GM18498 (cell line): ENCODE results near the gene VWA3B.
"Not testable (repeated sequence)": the region's sequence is repeated elsewhere in the genome, so short reads cannot be mapped to it uniquely, and the experiment has no call there.

ENCODE experiments used
- ATAC-seq: cut with Tn5 transposase; IDR thresholded peaks from one replicate; pipeline ENCODE4 v1.9.1; 2021; ENCODE audit warnings: mild to moderate bottlenecking, moderate library complexity; ENCODE audit not compliant: unreplicated experiment

The VWA3B gene

DNA sequence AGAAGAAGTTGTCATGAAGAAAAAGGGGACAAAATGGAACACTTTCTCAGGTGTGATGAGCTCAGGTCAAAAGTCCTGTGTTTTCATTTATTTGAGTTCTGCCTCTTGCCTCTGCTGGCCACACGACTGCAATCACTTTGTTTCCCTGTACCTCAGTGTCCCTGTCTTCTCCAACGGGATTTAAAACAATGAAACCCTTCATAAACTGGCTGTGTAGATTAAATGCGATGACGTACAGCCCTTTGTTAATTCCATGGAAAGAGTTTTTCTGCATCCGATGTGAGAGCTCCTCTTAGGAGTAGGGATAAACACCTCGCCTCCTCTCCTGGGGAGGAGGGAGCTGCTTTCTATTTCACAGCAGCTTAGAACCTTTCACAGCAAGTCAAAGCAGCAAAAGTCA is 207.7 kb downstream of the VWA3B start:
- no peak for ATAC-seq

DNA sequence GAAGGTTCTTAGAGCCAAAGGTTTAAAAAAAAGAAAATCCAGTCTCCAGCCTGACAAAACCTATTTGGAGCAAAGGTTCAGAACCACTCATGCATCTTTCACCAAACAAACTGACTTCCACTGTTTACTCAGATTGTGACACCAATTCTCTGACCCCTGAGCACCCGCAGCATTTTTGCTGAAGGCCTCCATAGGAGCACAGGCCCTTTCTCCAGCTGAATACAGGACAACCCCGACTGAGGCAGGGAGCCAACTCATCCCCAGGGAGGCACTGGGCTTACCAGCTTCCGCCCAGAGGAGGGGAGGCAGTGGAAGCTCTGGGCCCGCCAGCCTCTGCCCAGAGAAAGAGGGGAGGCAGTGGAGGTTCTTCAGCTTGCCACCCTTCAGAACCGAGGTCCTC is 208.3 kb downstream of the VWA3B start:
- ATAC-seq: no peak

DNA sequence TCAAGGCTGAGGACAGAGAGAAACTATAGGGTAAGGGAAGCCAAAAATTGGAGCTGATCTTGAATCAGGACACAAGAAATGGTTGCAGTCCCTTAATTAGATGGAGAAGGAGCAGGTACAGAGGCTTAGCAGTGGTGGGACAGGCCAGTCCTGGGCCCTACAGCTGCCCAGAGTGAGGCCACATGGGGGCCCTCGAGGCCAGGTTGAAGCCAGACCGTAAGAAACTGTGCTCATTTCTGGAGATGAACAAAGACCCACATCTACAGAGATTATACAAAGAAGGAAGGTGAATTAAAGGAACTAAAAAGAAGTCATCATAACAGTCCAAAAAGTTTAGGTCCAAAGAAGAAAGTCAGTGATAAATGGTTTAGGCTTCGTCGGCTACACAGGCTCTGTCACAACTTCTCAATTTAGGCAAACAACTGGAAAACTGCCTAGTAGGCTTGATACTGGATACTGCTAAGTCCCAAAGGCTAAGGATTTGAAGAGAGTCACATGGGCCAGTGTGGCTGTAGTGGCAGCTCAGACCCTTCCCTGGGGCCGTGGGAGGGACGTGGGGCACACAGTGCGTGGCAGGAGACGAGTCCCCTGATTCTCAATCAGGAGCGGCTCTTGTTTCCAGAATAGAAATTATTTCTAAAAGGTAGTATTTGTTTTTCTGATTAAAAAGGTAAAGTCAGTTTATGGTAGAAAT is 208.9 kb downstream of the VWA3B start:
- no peak for ATAC-seq

DNA sequence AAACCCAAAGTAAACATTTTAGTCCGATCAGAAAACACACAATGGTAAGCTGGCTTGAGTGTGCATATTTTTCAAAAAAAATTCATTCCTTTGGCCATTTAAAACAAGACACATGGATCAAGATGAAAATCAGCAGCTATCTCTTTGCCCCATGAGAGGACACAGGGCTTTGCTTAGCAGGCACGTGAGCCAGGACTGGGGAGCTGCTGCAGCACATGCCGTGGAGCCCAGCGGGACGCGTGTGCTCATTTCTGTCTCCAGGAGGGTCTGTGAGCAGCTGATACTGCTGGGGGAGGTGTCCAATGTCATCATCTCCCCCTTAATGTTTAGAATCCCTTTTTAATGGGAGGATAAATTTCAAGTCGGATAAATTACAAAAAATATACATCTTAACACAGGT is 209.5 kb downstream of the VWA3B start:
- ATAC-seq: no peak

DNA sequence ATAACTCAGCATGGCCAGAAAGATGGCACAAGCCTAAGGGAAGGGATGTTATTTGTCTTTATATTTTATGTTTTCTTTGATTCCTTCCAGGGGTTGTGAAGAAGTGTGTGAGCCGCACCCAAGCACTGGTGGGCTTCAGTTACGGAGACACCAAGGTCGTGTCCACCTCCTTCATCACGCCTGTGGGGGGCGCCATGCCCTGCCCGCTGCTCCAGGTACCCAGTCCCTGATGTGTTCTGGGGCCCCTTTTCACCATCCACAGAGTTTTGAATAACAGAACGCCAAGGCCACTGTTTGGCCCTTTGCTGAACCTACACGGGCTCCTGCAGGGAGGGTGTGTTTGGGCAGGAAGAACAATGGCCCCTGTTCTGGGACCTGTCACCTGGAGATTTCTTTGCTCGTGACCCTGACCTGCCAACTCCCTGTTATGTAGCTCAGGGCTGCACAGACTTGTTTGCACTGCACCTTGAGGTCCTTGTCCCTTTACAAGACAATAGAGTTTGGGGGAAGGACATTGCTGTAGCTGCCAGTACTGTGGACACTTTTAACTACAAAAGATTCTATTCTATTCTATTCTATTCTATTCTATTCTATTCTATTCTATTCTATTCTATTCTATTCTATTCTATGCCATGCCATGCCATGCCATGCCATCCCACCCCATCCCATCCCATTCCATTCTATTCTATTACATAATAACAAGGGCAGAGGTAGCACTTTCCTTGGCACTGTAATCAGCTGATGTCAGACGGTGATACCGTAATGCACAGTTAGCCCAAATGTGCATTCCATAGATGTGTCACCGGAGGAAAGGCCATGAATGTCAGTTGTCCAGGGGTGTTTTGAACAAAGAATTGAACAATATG is 211.1 kb downstream of the VWA3B start:
- ATAC-seq: no peak

DNA sequence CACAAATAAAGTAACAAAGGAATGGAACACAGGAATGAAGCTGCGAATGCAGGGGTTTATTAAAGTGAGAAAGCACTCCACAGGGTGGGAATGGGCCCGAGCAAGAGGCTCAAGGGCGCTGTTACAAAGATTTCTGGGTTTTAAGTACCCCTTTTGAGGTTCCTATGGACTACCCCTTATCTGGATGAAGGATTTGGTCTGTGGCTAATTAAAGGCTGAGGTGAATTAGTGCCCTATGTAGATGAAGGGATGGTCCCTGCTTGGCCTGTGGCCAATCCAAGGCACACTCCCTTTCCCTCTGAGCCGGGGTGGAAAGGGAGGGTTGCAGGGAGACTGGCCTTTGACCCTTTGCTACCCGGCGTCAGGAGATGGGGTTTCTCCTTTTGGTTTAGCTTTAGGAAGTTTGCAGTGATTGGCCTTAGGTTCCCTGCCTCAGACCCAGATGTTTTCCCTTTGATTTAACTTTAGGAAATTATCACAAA is 211.8 kb downstream of the VWA3B start:
- no peak for ATAC-seq

DNA sequence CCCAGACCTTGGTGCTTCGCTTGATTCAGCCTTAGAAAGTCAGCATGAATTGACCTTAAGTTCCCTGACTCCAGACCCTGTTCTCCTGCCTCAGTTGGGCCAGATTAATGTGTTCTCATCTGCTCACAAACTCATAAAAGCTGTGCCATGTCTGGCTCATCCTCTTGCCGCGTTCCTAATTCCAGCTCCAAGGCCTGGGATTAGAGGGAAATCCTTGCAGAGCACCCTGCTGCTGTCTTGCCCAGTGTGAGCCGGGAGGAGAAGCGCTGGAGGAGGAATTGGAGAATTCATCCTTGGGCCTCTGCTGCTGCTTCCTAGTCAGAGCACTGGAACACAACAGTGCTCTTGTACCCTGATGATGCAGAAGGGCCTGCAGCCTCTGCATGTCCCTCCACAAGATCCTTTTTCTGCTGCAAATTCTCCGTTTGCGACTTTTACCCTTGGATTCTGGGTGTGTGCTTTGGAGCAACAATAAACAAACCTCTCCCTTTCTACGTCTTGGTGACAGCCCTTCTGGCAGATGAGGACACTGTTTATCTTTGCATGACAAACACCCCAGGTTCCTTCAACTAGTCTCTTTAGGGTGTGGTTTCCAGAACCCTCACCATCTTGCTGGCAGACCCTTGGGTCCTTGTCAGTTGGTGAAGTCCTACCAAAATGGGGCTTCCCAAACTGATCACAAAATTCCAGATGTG is 212.4 kb downstream of the VWA3B start:
- no peak for ATAC-seq

DNA sequence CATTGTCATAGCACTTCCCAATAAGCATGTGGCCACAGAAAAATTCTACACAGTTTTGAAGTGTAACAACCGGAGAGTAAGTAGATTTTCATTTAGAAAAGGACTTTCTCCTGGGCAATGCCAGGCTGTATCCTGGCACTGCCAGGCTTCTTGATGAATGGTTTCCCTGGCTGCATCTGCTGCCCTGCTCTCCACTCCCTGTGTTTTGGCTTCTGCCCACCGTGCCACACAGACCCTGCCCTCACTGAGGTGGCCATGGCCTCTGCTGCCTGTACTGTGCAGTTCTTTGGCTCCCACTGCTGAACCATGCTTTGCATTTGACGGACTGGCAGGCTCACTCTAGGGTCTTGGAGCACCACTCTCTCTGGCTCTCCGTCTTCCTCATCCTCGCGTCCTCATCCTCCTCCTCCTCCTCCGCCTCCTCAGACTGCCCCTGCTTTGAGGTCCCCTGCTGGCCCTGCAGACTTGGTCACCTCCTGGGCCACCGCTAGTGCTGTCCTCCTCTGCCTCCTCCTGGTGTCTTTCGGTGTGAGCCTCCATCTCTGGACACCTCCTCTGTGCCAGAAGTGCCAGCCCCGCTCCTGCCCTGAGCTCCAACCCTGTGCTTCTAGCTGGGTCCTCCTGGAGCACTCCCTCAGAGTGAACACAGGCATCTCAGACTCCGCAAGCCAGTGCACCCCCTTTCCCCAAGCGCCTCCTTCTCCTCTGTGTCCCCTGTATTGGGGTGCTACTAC is 213.3 kb downstream of the VWA3B start:
- ATAC-seq: no peak

DNA sequence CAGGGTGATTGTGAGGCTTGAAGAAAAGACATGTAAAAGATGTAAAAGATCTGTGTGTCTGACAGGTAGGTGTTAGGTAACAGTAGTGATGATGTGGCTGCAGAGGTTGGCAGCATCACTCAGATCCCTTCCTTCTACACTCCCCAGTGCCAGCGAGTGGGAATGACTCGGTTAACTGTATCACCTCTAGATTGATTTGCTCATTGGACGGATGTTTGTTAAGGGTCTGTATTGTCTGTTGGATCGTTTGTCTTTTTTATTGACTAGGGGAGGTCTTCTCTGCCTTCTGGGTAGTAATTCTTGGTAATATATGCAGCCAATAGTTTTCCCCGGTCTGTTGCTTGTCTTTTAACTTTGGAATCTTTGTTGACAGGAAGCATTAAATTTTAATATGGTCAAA is 214.5 kb downstream of the VWA3B start:
- ATAC-seq: no peak

DNA sequence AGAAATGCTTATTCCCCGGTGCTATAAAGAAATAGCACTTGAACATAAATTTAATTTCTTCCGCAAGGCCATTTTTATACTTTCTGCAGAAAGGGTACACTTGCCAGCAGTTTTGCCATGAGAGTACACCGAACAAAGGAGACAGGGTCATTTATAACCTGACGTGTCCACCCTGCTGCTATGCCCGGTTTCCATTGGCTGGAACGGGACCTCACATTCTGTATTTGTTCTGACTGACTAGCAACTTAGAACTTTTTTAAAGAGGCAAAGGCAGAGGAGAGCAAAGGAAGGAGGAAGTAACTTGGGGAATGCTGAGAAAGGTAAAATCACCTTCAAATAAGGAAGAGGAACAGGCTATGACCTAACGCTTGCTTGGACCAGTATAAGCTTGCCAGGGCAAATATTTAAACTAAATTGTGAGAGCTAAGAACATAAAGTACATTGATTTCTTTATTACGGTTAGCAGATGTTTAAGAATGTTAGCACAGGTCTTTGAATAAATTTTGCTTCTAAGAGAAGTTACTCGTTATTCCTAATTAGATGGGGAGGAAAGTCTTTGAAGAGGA is 220.2 kb downstream of the VWA3B start:
- not testable (repeated sequence) for ATAC-seq

DNA sequence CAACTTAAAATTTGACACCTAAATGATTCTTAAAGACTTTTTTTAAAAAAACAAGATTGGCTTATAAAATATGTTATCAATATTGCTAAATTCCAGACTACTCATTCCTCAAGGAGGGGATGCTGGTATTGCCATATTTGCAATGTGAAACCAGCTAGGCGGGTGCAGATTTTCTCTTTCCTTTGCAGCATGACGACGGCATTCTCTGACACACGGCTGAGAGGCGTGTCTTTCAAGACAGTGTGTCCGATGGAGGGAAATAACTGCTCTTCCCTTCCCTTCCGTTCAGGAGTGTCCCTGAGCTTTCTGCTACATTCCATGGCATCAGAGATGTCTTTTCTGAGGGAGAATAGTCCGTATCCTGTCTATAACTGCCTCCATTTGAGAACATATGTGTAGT is 221.1 kb downstream of the VWA3B start:
- ATAC-seq: no peak

DNA sequence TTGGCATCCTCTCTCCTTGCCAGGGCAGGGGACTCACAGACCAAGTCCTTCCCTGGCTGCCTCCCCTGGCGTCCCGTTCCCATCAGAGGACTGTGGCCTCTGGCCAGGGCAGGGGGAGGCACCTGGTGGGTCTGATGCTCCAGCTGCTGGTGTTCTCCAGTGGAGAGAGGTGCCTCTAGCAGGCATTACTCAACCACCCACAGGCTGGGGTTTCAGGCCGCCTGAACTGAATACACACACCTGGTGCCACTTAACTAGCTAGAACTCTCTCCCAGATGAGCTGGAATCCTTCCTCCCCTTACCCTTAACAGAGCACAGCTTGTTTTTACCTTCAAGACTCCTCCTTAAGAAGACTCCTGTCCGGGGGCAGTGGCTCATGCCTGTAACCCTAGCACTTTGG is 221.6 kb downstream of the VWA3B start:
- ATAC-seq: no peak

DNA sequence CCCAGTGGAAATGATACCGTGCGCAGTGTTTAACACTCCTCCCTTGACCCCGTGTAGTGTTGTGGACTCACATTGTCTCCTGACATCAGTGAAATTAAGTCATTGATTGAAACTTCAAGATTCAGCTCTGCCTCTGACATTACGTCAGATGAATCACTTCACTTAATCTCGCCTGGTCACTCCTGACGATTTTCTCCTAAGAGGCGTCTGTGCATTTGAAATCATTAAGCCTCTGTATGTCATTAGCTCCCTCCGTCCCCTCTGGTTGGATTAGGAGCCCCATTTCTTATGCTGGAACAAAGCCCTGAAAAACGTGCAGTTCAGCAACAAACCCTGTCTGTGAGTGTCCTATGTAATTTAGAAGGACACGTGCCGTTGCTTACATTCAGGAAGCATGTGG is 222.6 kb downstream of the VWA3B start:
- ATAC-seq: no peak

DNA sequence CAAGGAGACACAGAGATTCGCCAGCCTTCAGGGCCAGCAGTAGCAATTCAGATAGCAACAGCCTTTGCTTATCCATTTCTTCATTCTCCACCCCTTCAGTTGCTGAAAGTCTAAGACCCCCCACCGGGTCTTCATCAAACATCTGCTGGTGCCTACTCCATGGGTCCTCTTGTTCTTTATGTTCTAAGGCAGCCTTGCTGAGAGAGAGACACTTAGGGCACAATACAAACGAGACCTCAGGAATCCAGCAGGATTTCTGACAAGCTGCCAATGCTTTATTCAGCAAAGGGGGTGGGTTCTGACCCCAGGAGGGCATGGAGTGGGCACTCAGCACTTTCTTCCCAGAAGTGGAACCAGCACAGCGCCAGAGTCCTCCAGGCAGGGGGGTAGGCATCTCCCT is 223.0 kb downstream of the VWA3B start:
- no peak for ATAC-seq

DNA sequence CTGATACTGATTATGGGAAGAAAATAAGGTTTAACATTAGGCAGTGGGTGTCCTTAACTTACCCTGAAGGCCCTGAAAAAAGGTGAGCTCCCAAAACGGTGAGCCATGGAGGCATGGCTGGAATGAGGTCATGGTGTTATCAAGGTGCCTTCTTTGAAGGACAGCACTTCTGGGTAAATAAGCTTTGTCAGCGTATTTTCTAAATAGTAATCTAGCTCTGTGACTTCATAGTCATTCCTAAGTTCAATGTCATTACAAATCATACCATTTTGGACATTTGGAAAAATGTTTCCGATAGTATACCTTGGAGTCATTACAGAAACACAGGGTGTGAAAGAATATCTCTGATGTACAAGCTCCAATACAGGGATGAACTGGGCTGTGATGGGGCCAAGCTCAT is 224.1 kb downstream of the VWA3B start:
- ATAC-seq: no peak

DNA sequence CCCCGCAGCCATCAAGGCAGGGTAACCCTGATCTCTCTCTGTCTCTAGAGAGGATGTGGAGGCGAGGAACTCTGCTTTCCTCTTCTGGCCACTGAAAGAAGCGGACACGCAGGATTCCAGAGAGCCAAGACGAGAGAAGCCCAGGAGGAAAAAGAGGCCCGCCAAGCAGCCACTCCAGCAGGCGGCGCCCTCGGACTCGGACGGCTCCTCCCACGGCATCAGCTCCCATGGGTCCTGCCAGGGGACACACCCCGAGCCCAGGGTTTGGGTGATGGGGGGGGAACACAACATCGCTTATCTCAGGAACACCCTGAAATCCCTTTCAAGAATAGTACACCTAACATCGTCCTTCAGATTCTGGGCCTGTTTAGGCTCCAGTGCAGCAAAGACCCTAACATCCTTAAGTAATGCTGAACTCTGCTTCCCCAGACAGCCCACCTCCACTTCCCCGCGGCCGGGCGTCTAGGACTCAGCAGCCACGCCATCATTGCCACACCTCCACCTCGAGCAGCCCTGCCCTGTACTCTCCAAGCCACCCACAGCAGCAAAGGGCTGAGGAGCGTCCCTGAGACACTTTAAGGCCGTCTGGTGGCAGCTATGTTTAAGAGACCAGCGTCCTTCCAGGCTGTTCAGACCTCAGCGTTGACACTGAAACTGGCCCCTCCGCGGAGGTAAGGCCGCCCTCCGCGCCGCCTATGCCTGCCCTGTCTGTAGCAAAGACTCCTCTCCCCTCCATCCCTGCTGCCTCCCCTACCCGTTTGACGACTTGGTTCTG is 225.0 kb downstream of the VWA3B start:
- no peak for ATAC-seq

DNA sequence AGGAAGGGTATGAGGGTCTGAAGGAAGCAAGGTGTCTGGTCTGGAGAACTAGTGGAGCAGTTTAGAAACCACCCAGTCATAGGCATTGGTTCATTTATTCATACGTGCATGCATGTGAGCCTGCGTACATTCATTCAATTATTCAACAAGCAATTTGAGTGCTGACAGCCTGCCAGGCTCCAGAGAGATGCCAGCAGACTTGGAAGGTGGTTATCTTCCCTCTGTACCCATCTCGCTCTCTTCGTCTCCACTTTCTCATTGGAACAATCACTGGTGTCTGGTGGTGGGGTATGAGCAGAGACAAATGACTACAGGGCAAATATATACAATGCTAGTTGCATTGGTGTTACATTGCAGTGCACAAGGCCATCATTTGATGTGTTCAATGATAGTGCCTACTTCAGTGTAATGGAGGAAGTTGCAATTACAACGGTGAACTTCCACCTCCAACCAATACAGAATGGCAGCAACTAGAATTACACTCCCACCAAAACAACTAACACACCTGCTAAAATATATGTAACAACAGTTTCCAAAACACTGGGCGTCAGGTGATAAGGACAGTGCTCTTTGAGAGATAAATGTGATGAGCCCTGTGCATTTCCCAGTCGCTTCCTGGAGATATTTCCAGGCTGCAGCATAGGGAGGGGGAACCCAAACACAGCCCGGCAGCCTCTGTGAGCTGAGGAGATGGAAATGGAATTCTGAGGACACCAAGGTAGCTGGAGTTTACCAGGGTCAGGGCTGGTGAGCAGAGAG is 226.7 kb downstream of the VWA3B start:
- no peak for ATAC-seq

DNA sequence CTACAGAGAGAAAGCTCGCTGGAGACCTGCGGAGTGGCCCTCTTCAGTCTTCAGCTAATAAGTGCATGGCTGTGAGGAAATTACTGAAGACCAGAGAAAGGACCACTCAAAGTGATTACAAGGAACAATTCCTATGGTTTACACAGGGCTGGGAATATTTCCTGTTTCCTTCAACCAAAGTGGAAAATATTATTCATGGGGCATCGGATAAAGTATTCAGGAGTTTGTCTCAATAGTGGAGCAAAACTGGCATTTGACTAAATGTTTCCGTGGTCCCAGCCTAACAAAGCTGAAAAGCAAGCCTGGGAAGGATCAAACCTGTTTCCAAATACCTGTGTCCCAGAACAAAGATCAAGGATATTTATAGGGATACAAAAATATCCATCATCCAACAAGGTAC is 227.3 kb downstream of the VWA3B start:
- ATAC-seq: no peak

DNA sequence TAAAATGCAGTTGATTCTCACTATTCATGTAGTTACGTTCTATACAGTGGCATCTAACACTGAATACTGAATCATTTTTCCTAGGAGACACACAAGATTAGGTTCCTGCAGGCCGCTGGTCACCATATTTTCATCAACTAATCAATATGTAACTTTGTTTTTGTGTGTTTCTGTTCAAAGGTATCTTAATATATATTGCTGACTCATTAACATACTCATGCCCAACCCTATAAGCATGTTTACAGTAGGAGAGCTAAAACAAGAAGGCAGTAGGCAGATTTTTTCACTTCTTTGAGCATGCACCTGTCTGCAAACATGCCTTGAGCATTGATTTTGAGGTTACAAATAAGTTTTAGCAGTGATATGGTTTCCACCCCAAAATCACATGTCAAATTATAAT is 229.0 kb downstream of the VWA3B start:
- no peak for ATAC-seq
